ENCODE data around the gene ZNF331.
A peak's percentile ranks its signal among the peaks of the same experiment; 100 is the strongest.

ZNF331 gene

GRCh38 chr19:53520547-53521372 is 17.2 kb upstream of the ZNF331 start:
- peak overlapping the region; percentile 76 for H3K27ac ChIP-seq (ENCODE audit: low read depth, low read length)

GRCh38 chr19:53521373-53522202 is 16.4 kb upstream of the ZNF331 start:
- Histone ChIP-seq H3K4me1 (ENCODE audit: control insufficient read depth, insufficient read depth, low read length) (peaks cover 2% of the 10 kb centered on the region; the same call in 1 of the 2 replicates), H3K27me3 (ENCODE audit: control insufficient read depth, insufficient read depth, low read length) (no peaks in the 10 kb centered on the region), H3K4me3 (ENCODE audit: low read depth, low read length) (peak overlapping the region; percentile 80), H3K36me3 (ENCODE audit: control insufficient read depth, insufficient read depth, low read length) (peaks cover 24% of the 10 kb centered on the region), H3K9ac (ENCODE audit: low read depth, low read length) (peak overlapping the region; percentile 56; the same call in 1 of the 2 replicates), H3K27ac (ENCODE audit: low read depth, low read length) (no peak overlapping the region), H3K9me3 (ENCODE audit: control insufficient read depth, insufficient read depth, low read length) (peaks cover 7% of the 10 kb centered on the region; the same call in 1 of the 2 replicates)

More at GRCh38 chr19:53520547-53521372, 17.2 kb upstream of the ZNF331 start:
- peaks cover 2% of the 10 kb centered on the region; the same call in 1 of the 2 replicates for H3K4me1 ChIP-seq (ENCODE audit: control insufficient read depth, insufficient read depth, low read length)
- peak overlapping the region; percentile 80 for H3K4me3 ChIP-seq (ENCODE audit: low read depth, low read length)
- peak overlapping the region; percentile 56; the same call in 1 of the 2 replicates for H3K9ac ChIP-seq (ENCODE audit: low read depth, low read length)
- H3K36me3 ChIP-seq (ENCODE audit: control insufficient read depth, insufficient read depth, low read length) = peaks cover 19% of the 10 kb centered on the region
- peaks cover 2% of the 10 kb centered on the region; the same call in 1 of the 2 replicates for H3K9me3 ChIP-seq (ENCODE audit: control insufficient read depth, insufficient read depth, low read length)
- no peaks in the 10 kb centered on the region for H3K27me3 ChIP-seq (ENCODE audit: control insufficient read depth, insufficient read depth, low read length)

GRCh38 chr19:53525922-53526321 is 12.0 kb upstream of the ZNF331 start:
- H3K27me3 ChIP-seq (ENCODE audit: control insufficient read depth, insufficient read depth, low read length) = no peaks in the 10 kb centered on the region
- H3K36me3 ChIP-seq (ENCODE audit: control insufficient read depth, insufficient read depth, low read length) = peaks cover 55% of the 10 kb centered on the region
- H3K27ac ChIP-seq (ENCODE audit: low read depth, low read length) = no peak overlapping the region
- H3K4me1 ChIP-seq (ENCODE audit: control insufficient read depth, insufficient read depth, low read length) = peaks cover 2% of the 10 kb centered on the region; the same call in 1 of the 2 replicates
- peaks cover 7% of the 10 kb centered on the region; the same call in 1 of the 2 replicates for H3K9me3 ChIP-seq (ENCODE audit: control insufficient read depth, insufficient read depth, low read length)
- H3K9ac ChIP-seq (ENCODE audit: low read depth, low read length) = no peak overlapping the region
- H3K4me3 ChIP-seq (ENCODE audit: low read depth, low read length) = no peak overlapping the region

GRCh38 chr19:53530622-53531021 is 7.3 kb upstream of the ZNF331 start:
- Histone ChIP-seq H3K36me3 (ENCODE audit: control insufficient read depth, insufficient read depth, low read length) (peaks cover 67% of the 10 kb centered on the region), H3K4me1 (ENCODE audit: control insufficient read depth, insufficient read depth, low read length) (no peaks in the 10 kb centered on the region), H3K9me3 (ENCODE audit: control insufficient read depth, insufficient read depth, low read length) (peaks cover 6% of the 10 kb centered on the region; the same call in 1 of the 2 replicates), H3K4me3 (ENCODE audit: low read depth, low read length) (no peak overlapping the region), H3K27me3 (ENCODE audit: control insufficient read depth, insufficient read depth, low read length) (no peaks in the 10 kb centered on the region), H3K27ac (ENCODE audit: low read depth, low read length) (no peak overlapping the region), H3K9ac (ENCODE audit: low read depth, low read length) (no peak overlapping the region)

- Histone ChIP-seq H3K4me1 (ENCODE audit: control insufficient read depth, insufficient read depth, low read length) (no peaks in the 10 kb centered on the region), H3K27ac (ENCODE audit: low read depth, low read length) (no peak overlapping the region), H3K27me3 (ENCODE audit: control insufficient read depth, insufficient read depth, low read length) (no peaks in the 10 kb centered on the region), H3K36me3 (ENCODE audit: control insufficient read depth, insufficient read depth, low read length) (peaks cover 68% of the 10 kb centered on the region), H3K9me3 (ENCODE audit: control insufficient read depth, insufficient read depth, low read length) (no peaks in the 10 kb centered on the region), H3K4me3 (ENCODE audit: low read depth, low read length) (no peak overlapping the region), H3K9ac (ENCODE audit: low read depth, low read length) (no peak overlapping the region)
Measured at GRCh38 chr19:53531457-53531856, 6.5 kb upstream of the ZNF331 start.

GRCh38 chr19:53532362-53532761 is 5.6 kb upstream of the ZNF331 start:
- H3K36me3 ChIP-seq (ENCODE audit: control insufficient read depth, insufficient read depth, low read length) = peaks cover 73% of the 10 kb centered on the region
- no peaks in the 10 kb centered on the region for H3K4me1 ChIP-seq (ENCODE audit: control insufficient read depth, insufficient read depth, low read length)
- H3K9ac ChIP-seq (ENCODE audit: low read depth, low read length) = no peak overlapping the region

GRCh38 chr19:53536225-53536548 is 1.8 kb upstream of the ZNF331 start:
- no peaks in the 10 kb centered on the region for H3K4me1 ChIP-seq (ENCODE audit: control insufficient read depth, insufficient read depth, low read length)
- peaks cover 62% of the 10 kb centered on the region for H3K36me3 ChIP-seq (ENCODE audit: control insufficient read depth, insufficient read depth, low read length)
- H3K9ac ChIP-seq (ENCODE audit: low read depth, low read length) = no peak overlapping the region
- H3K27me3 ChIP-seq (ENCODE audit: control insufficient read depth, insufficient read depth, low read length) = no peaks in the 10 kb centered on the region
- no peak overlapping the region for H3K4me3 ChIP-seq (ENCODE audit: low read depth, low read length)
- no peaks in the 10 kb centered on the region for H3K9me3 ChIP-seq (ENCODE audit: control insufficient read depth, insufficient read depth, low read length)
- H3K27ac ChIP-seq (ENCODE audit: low read depth, low read length) = no peak overlapping the region

More at GRCh38 chr19:53532362-53532761, 5.6 kb upstream of the ZNF331 start:
- no peak overlapping the region for H3K4me3 ChIP-seq (ENCODE audit: low read depth, low read length)
- H3K9me3 ChIP-seq (ENCODE audit: control insufficient read depth, insufficient read depth, low read length) = no peaks in the 10 kb centered on the region
- no peaks in the 10 kb centered on the region for H3K27me3 ChIP-seq (ENCODE audit: control insufficient read depth, insufficient read depth, low read length)
- no peak overlapping the region for H3K27ac ChIP-seq (ENCODE audit: low read depth, low read length)

GRCh38 chr19:53537121-53537520 is 824 bp upstream of the ZNF331 start:
- Histone ChIP-seq H3K9ac (ENCODE audit: low read depth, low read length) (0 out of 2 replicates have a peak overlapping the region, but pooled peaks have one; percentile 69), H3K27me3 (ENCODE audit: control insufficient read depth, insufficient read depth, low read length) (no peaks in the 10 kb centered on the region), H3K4me3 (ENCODE audit: low read depth, low read length) (peak overlapping the region; percentile 89), H3K27ac (ENCODE audit: low read depth, low read length) (peak overlapping the region; percentile 41), H3K4me1 (ENCODE audit: control insufficient read depth, insufficient read depth, low read length) (no peaks in the 10 kb centered on the region), H3K36me3 (ENCODE audit: control insufficient read depth, insufficient read depth, low read length) (peaks cover 66% of the 10 kb centered on the region), H3K9me3 (ENCODE audit: control insufficient read depth, insufficient read depth, low read length) (no peaks in the 10 kb centered on the region)

- peaks cover 62% of the 10 kb centered on the region for H3K36me3 ChIP-seq (ENCODE audit: control insufficient read depth, insufficient read depth, low read length)
- no peak overlapping the region for H3K27ac ChIP-seq (ENCODE audit: low read depth, low read length)
- no peaks in the 10 kb centered on the region for H3K9me3 ChIP-seq (ENCODE audit: control insufficient read depth, insufficient read depth, low read length)
- H3K9ac ChIP-seq (ENCODE audit: low read depth, low read length) = peak overlapping the region; percentile 69; the same call in 1 of the 2 replicates
- H3K4me3 ChIP-seq (ENCODE audit: low read depth, low read length) = peak overlapping the region; percentile 89
- no peaks in the 10 kb centered on the region for H3K4me1 ChIP-seq (ENCODE audit: control insufficient read depth, insufficient read depth, low read length)
- no peaks in the 10 kb centered on the region for H3K27me3 ChIP-seq (ENCODE audit: control insufficient read depth, insufficient read depth, low read length)
Measured at GRCh38 chr19:53538378-53539109, 599 bp downstream of the ZNF331 start.

- Histone ChIP-seq H3K27me3 (ENCODE audit: control insufficient read depth, insufficient read depth, low read length) (no peaks in the 10 kb centered on the region), H3K9ac (ENCODE audit: low read depth, low read length) (no peak overlapping the region), H3K4me3 (ENCODE audit: low read depth, low read length) (no peak overlapping the region), H3K36me3 (ENCODE audit: control insufficient read depth, insufficient read depth, low read length) (peaks cover 59% of the 10 kb centered on the region), H3K9me3 (ENCODE audit: control insufficient read depth, insufficient read depth, low read length) (no peaks in the 10 kb centered on the region), H3K27ac (ENCODE audit: low read depth, low read length) (no peak overlapping the region), H3K4me1 (ENCODE audit: control insufficient read depth, insufficient read depth, low read length) (no peaks in the 10 kb centered on the region)
Measured at GRCh38 chr19:53540091-53540490, 2.1 kb downstream of the ZNF331 start.

All from HUES48 (cell line).